ENCODE data around the gene GPRC5A. TPM values are rescaled to one million over a fixed set of nuclear protein-coding genes. Genes with fewer than 3 reads are reported as not detected.
"Not testable (repeated sequence)": the region's sequence is repeated elsewhere in the genome, so short reads cannot be mapped to it uniquely, and the experiment has no call there.

The GPRC5A gene
- total RNA-seq = 100 to 1,000 TPM; 136 to 326 (median 320) TPM
- long read RNA-seq, donor 1, full-length matches to known transcripts = 61 of 76 reads
- long read RNA-seq, donor 1, partial matches to known transcripts = 4 of 76 reads
- long read RNA-seq, donor 1, other reads (novel, unspliced or antisense) = 11 of 76 reads
- long read RNA-seq, donor 2, full-length matches to known transcripts = 96 of 132 reads
- long read RNA-seq, donor 2, partial matches to known transcripts = 7 of 132 reads
- long read RNA-seq, donor 2, other reads (novel, unspliced or antisense) = 29 of 132 reads

DNA sequence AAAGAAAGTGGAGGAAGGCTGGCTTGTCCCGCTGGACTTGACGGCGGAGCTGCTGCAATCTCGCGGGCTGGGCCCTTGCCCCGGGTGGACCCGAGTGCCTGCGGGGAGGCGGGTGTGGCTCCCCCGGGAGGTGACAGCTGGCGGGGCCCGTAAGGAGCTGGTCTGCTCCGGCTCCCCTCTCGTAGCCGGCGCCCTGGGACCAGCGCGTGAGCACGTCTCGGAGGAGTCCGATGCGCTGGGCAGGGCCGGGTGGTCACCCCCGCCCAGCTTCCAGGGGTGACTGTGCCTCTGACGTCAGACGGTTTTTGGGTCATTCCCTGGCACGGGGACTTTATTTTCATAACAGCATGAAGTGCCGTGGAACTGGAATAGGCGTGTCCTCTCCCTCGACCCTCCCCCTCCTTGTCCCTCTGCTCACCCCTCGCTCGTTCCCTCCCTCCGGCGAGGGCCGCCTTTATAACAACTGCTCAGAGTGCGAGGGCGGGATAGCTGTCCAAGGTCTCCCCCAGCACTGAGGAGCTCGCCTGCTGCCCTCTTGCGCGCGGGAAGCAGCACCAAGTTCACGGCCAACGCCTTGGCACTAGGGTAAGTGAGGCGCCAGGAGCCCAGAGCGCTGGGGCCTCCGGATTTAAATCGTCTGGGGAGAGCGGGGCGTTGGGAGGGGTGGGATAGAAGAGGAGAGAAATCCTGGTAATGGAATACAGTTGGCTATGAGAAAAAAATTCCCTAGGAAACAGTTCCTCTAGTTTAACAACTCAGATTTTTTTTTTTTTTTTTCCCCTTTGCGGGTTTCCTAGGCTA, at the start of gene GPRC5A:
GPRC5A (plus strand) TSS at position 483 of the 801 bp plus-strand sequence. CDS start 16,688 bp downstream, outside the sequence.
- intact Hi-C loops (cut with DNase I, micrococcal nuclease) = loop anchor here in 1 of 2 donors (5.0 kb wide), 1 partner anchor 54 kb away; no protein-coding TSS in a partner anchor
- ATAC-seq = peak; percentile 84
- Histone ChIP-seq H3K4me3 (peak within 1 kb of the TSS; percentile 22), H3K4me1 (ENCODE audit: low read depth) (peaks cover 16% of the 10 kb centered on the region), H3K9me3 (no peaks in the 10 kb centered on the region), H3K36me3 (ENCODE audit: low read depth) (no peaks in the 10 kb centered on the region)
- TF ChIP-seq, protein P1, sequence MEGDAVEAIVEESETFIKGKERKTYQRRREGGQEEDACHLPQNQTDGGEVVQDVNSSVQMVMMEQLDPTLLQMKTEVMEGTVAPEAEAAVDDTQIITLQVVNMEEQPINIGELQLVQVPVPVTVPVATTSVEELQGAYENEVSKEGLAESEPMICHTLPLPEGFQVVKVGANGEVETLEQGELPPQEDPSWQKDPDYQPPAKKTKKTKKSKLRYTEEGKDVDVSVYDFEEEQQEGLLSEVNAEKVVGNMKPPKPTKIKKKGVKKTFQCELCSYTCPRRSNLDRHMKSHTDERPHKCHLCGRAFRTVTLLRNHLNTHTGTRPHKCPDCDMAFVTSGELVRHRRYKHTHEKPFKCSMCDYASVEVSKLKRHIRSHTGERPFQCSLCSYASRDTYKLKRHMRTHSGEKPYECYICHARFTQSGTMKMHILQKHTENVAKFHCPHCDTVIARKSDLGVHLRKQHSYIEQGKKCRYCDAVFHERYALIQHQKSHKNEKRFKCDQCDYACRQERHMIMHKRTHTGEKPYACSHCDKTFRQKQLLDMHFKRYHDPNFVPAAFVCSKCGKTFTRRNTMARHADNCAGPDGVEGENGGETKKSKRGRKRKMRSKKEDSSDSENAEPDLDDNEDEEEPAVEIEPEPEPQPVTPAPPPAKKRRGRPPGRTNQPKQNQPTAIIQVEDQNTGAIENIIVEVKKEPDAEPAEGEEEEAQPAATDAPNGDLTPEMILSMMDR (IDR thresholded peaks at IDR 0.05) = no peak
- DNase-seq = peak; percentile 90 to 94 (median 92)

GRCh38 chr12:12845794-12846243, 45.5 kb upstream of the GPRC5A start:
- H3K4me3 ChIP-seq = no peak overlapping the region
- no peak for ATAC-seq
- H3K4me1 ChIP-seq (ENCODE audit: low read depth) = peaks cover 5% of the 10 kb centered on the region
- intact Hi-C loops (cut with DNase I, micrococcal nuclease) = no loop called here
- H3K36me3 ChIP-seq (ENCODE audit: low read depth) = no peaks in the 10 kb centered on the region
- no peaks in the 10 kb centered on the region for H3K9me3 ChIP-seq
- TF ChIP-seq, protein P1 (IDR thresholded peaks at IDR 0.05) = no peak
- DNase-seq = no peak

DNA sequence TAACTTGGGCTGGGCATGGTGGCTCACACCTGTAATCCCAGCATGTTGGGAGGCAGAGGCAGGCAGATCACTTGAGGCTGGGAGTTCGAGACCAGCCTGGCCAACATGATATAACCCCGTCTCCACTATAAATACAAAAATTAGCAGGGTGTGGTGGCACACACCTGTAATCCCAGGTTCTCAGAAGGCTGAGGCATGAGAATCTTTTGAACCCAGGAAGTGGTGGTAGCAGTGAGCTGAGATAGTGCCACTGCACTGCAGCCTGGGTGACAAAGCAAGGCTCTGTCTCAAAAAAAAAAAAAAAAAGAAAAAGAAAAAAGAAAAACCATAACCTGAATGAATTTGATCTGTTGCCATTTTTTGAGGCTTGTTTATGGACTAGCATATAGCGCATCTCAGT, 44.6 kb upstream of the GPRC5A start:
- H3K36me3 ChIP-seq (ENCODE audit: low read depth); H3K4me1 ChIP-seq (ENCODE audit: low read depth); H3K9me3 ChIP-seq; intact Hi-C loops (cut with DNase I, micrococcal nuclease); H3K4me3 ChIP-seq; ATAC-seq; DNase-seq: not testable (repeated sequence)

DNA sequence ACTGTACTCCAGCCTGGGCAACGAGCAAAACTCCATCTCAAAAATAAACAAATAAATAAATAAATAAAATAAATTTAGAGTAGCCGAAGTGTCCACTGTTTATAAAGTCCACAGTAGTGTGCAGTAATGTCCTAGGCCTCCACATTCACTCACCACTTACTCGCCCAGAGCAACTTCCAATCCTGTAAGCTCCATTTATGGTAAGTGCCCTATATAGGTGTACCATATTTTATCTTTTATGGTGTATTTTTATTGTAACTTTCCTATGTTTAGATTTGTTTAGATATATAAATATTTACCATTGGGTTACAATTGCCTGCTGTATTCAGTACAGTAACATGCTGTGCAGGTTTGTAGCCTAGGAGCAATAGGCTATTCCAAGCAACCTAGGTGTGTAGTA, 37.9 kb upstream of the GPRC5A start:
- peak; percentile 75 for ATAC-seq
- intact Hi-C loops (cut with DNase I, micrococcal nuclease) = no loop called here
- TF ChIP-seq, protein P1 (IDR thresholded peaks at IDR 0.05) = no peak

DNA sequence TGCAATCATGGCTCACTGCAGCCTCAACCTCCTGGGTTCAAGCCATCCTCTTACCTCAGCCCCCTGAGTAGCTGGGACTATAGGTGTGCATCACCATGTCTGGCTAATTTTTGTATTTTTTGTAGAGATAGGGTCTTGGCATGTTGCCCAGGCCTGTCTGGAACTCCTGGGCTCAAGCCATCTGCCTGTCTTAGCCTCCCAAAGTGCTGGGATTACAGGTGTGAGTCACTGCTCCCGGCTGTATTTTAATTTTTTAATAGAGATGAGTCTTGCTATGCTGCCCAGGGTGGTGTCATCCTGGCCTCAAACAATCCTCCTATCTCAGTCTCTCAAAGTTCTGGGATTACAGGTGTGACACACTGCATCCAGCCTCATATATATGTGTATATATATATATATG, 31.7 kb upstream of the GPRC5A start:
- Histone ChIP-seq H3K4me3 (no peak overlapping the region), H3K36me3 (ENCODE audit: low read depth) (no peaks in the 10 kb centered on the region), H3K9me3 (no peaks in the 10 kb centered on the region), H3K4me1 (ENCODE audit: low read depth) (no peaks in the 10 kb centered on the region)
- TF ChIP-seq, protein P1 (IDR thresholded peaks at IDR 0.05) = no peak
- intact Hi-C loops (cut with DNase I, micrococcal nuclease) = no loop called here
- DNase-seq (no peak), ATAC-seq (no peak)

More for the DNA sequence above, 37.9 kb upstream of the GPRC5A start:
- H3K4me1 ChIP-seq (ENCODE audit: low read depth) = no peaks in the 10 kb centered on the region
- no peak for DNase-seq
- H3K36me3 ChIP-seq (ENCODE audit: low read depth) = no peaks in the 10 kb centered on the region
- no peak overlapping the region for H3K4me3 ChIP-seq
- H3K9me3 ChIP-seq = no peaks in the 10 kb centered on the region

DNA sequence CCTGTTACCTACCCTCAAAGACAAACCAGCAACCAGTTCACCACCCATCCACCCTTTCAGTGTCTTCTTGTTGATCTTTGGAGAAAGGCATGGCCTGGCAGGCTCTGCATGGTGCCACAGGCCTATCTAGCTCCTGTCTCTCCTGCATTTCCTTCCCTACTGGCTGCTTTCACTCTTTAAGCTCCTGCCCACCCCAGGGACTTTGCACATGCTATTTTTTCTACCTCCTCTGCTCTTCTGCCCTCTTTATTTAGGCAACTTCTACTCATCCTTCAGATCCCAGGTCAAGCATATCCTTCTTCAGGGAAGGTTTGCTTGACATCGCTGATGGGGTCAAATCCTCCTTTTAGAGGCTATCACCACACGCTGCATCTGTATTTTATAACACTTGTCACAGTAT, 27.1 kb upstream of the GPRC5A start:
- Histone ChIP-seq H3K4me3 (no peak overlapping the region), H3K4me1 (ENCODE audit: low read depth) (no peaks in the 10 kb centered on the region), H3K9me3 (no peaks in the 10 kb centered on the region), H3K36me3 (ENCODE audit: low read depth) (no peaks in the 10 kb centered on the region)
- ATAC-seq (no peak), DNase-seq (no peak)
- TF ChIP-seq, protein P1 (IDR thresholded peaks at IDR 0.05) = no peak
- intact Hi-C loops (cut with DNase I, micrococcal nuclease) = no loop called here
